Erythroblast (primary cell): Measurements from ENCODE around the gene KSR1.

Experiments
- DNase-seq, 2 experiments: peaks; one replicate each; lab custom pipeline; 2025; lab: John Stamatoyannopoulos, UW
- GATA1 ChIP-seq: IDR thresholded peaks from 2 replicates; pipeline ENCODE4 v1.6.1; 2011; ENCODE audit warnings: low read depth, mild to moderate bottlenecking, control low read depth, low read length, moderate library complexity
- POLR2A ChIP-seq: IDR thresholded peaks from 2 replicates; pipeline ENCODE4 v1.6.1; 2011; ENCODE audit warnings: mild to moderate bottlenecking, low read length

Gene KSR1

GRCh38 chr17:27609611-27610303 lies 153.5 kb downstream of the KSR1 start:
- TF ChIP-seq GATA1 = no peak
- no peak for TF ChIP-seq POLR2A
- DNase-seq = peak; percentile 65 to 67

GRCh38 chr17:27610304-27610677 lies 154.0 kb downstream of the KSR1 start:
- no peak for TF ChIP-seq POLR2A
- TF ChIP-seq GATA1 = no peak
- DNase-seq = peak in 1 of 2 experiments; percentile 7

- TF ChIP-seq GATA1 = no peak
- no peak for TF ChIP-seq POLR2A
- no peak for DNase-seq
Observed at GRCh38 chr17:27612160-27612770, 156.0 kb downstream of the KSR1 start.

GRCh38 chr17:27613433-27613832 lies 157.2 kb downstream of the KSR1 start:
- peak; percentile 53 to 91 for DNase-seq
- no peak for TF ChIP-seq GATA1
- TF ChIP-seq POLR2A = no peak

GRCh38 chr17:27615121-27615520 lies 158.9 kb downstream of the KSR1 start:
- no peak for TF ChIP-seq GATA1
- no peak for TF ChIP-seq POLR2A
- no peak for DNase-seq

- DNase-seq = peak; percentile 20 to 71
- no peak for TF ChIP-seq GATA1
- TF ChIP-seq POLR2A = no peak
Observed at GRCh38 chr17:27616414-27616813, 160.2 kb downstream of the KSR1 start.

GRCh38 chr17:27618417-27618816 lies 162.2 kb downstream of the KSR1 start:
- no peak for TF ChIP-seq POLR2A

GRCh38 chr17:27620721-27621120 lies 164.5 kb downstream of the KSR1 start:
- DNase-seq = no peak
- TF ChIP-seq GATA1 (no peak), POLR2A (no peak)

More at GRCh38 chr17:27618417-27618816, 162.2 kb downstream of the KSR1 start:
- DNase-seq = no peak

GRCh38 chr17:27621536-27621935 lies 165.3 kb downstream of the KSR1 start:
- DNase-seq = no peak

GRCh38 chr17:27621942-27622559 lies 165.8 kb downstream of the KSR1 start:
- no peak for DNase-seq
- no peak for TF ChIP-seq GATA1

More at GRCh38 chr17:27621536-27621935, 165.3 kb downstream of the KSR1 start:
- TF ChIP-seq POLR2A = no peak
- TF ChIP-seq GATA1 = no peak

- TF ChIP-seq POLR2A (no peak), GATA1 (no peak)
- no peak for DNase-seq
Observed at GRCh38 chr17:27622986-27623385, 166.7 kb downstream of the KSR1 start.

- TF ChIP-seq POLR2A (no peak), GATA1 (no peak)
Observed at GRCh38 chr17:27623614-27624013, 167.4 kb downstream of the KSR1 start.

GRCh38 chr17:27624539-27624938 lies 168.3 kb downstream of the KSR1 start:
- no peak for DNase-seq
- no peak for TF ChIP-seq GATA1
- TF ChIP-seq POLR2A = no peak

More at GRCh38 chr17:27623614-27624013, 167.4 kb downstream of the KSR1 start:
- no peak for DNase-seq

- TF ChIP-seq GATA1 (no peak), POLR2A (no peak)
- DNase-seq = no peak
Observed at GRCh38 chr17:27625856-27626255, 169.6 kb downstream of the KSR1 start.

- TF ChIP-seq GATA1 (no peak), POLR2A (no peak)
- DNase-seq = no peak
Observed at GRCh38 chr17:27627514-27627913, 171.3 kb downstream of the KSR1 start.
